Spleen (tissue), 7 donors: ENCODE results near the gene C16orf82.

Experiments
- CTCF ChIP-seq, 11 experiments: fragments of 200-600 bp in 7 of 11; fragments of 450-650 bp in 4 of 11; sonication (generic) in 4 of 11; IDR thresholded peaks in 8 of 11; conservative IDR thresholded peaks in 3 of 11; 1 replicate in 7 of 11; 2 replicates in 4 of 11; pipeline versions ENCODE4 v1.4.0 to v1.8.0; 2016 to 2021; ENCODE audit warnings: antibody characterized with exemption in 11 of 11, inconsistent platforms in 4 of 11, mild to moderate bottlenecking in 1 of 11
- POLR2A ChIP-seq, 3 donors: fragments of 450-650 bp; IDR thresholded peaks; one replicate each; pipeline ENCODE4 v1.5.1; 2017; ENCODE audit warnings: antibody characterized with exemption in 3 of 3, mild to moderate bottlenecking in 1 of 3
- POLR2AphosphoS5 ChIP-seq, 3 donors: sonication (generic); formaldehyde crosslinking; IDR thresholded peaks; one replicate each; pipeline ENCODE4 v1.5.1; 2017; ENCODE audit warnings: antibody characterized with exemption in 3 of 3
- donor health status: DM: no; HTN: no; CAD: no; lungs with moderate emphysema.
- donor health status: DM: no; HTN: no; CAD: no.
- donor health status: DM: no; HTN: no; CAD: no.

GRCh38 chr16:27025581-27025980, 41.1 kb upstream of the C16orf82 start:
- no peak for TF ChIP-seq POLR2AphosphoS5 (IDR thresholded peaks at IDR 0.05)
- TF ChIP-seq CTCF (IDR thresholded peaks at IDR 0.05 in 8 of 11, conservative IDR thresholded peaks at IDR 0.05 in 3 of 11): no peak
- no peak for TF ChIP-seq POLR2A (IDR thresholded peaks at IDR 0.05)
